ENCODE data around the gene CDK2. TPM values are rescaled to one million over a fixed set of nuclear protein-coding genes. Genes with fewer than 3 reads are reported as not detected.

Gene CDK2
- total RNA-seq, 1 donor from 2014 or later = 5.3 TPM

- no peak for FAIRE-seq
These were observed 30.9 kb upstream of the CDK2 start for GRCh38 chr12:55935738-55936151.

GRCh38 chr12:55937981-55938380 is 28.6 kb upstream of the CDK2 start:
- FAIRE-seq = no peak
- DNase-seq (ENCODE audit: low spot score in 2 of 2) = no peak

More at GRCh38 chr12:55935738-55936151, 30.9 kb upstream of the CDK2 start:
- DNase-seq (ENCODE audit: low spot score in 2 of 2) = peak in 1 of 2 donors; percentile 28

- FAIRE-seq (no peak), DNase-seq (ENCODE audit: low spot score in 2 of 2) (no peak)
These were observed 27.7 kb upstream of the CDK2 start for GRCh38 chr12:55938826-55939501.

- FAIRE-seq = no peak
- peak; percentile 58 to 77 for DNase-seq (ENCODE audit: low spot score in 2 of 2)
These were observed 26.4 kb upstream of the CDK2 start for GRCh38 chr12:55940065-55940732.

- no peak for DNase-seq (ENCODE audit: low spot score in 2 of 2)
- FAIRE-seq = no peak
These were observed 24.6 kb upstream of the CDK2 start for GRCh38 chr12:55942055-55942454.

- no peak for DNase-seq (ENCODE audit: low spot score in 2 of 2)
These were observed 24.0 kb upstream of the CDK2 start for GRCh38 chr12:55942577-55943136.

GRCh38 chr12:55946553-55946952 is 20.1 kb upstream of the CDK2 start:
- no peak for FAIRE-seq
- DNase-seq (ENCODE audit: low spot score in 2 of 2) = no peak

More at GRCh38 chr12:55942577-55943136, 24.0 kb upstream of the CDK2 start:
- FAIRE-seq = no peak

- FAIRE-seq = no peak
- DNase-seq (ENCODE audit: low spot score in 2 of 2) = no peak
These were observed 11.3 kb upstream of the CDK2 start for GRCh38 chr12:55955344-55955743.

- DNase-seq (ENCODE audit: low spot score in 2 of 2) (no peak), FAIRE-seq (no peak)
These were observed 10.7 kb upstream of the CDK2 start for GRCh38 chr12:55955800-55956508.

GRCh38 chr12:55957106-55957859 is 9.3 kb upstream of the CDK2 start:
- FAIRE-seq (no peak), DNase-seq (ENCODE audit: low spot score in 2 of 2) (no peak)

- DNase-seq (ENCODE audit: low spot score in 2 of 2) (no peak), FAIRE-seq (no peak)
These were observed 2.9 kb upstream of the CDK2 start for GRCh38 chr12:55963760-55964159.

GRCh38 chr12:55965240-55965639 is 1.4 kb upstream of the CDK2 start:
- no peak for FAIRE-seq
- no peak for DNase-seq (ENCODE audit: low spot score in 2 of 2)

- no peak for FAIRE-seq
- DNase-seq (ENCODE audit: low spot score in 2 of 2) = no peak
These were observed 656 bp upstream of the CDK2 start, which contains the start of gene PMEL for GRCh38 chr12:55965941-55966407. Gene PMEL, minus strand, starts transcription at chr12:55966042. Its CDS starts 31 bp downstream, at chr12:55966011.

- FAIRE-seq (no peak), DNase-seq (ENCODE audit: low spot score in 2 of 2) (no peak)
These were observed 2.7 kb downstream of the CDK2 start for GRCh38 chr12:55969356-55969755.

- FAIRE-seq (no peak), DNase-seq (ENCODE audit: low spot score in 2 of 2) (no peak)
These were observed 4.1 kb downstream of the CDK2 start for GRCh38 chr12:55970775-55971174.

- FAIRE-seq (no peak), DNase-seq (ENCODE audit: low spot score in 2 of 2) (no peak)
These were observed 5.4 kb downstream of the CDK2 start for GRCh38 chr12:55972042-55972441.

- FAIRE-seq (no peak), DNase-seq (ENCODE audit: low spot score in 2 of 2) (no peak)
These were observed 5.8 kb downstream of the CDK2 start for GRCh38 chr12:55972456-55972855.

GRCh38 chr12:55972911-55973598 is 6.4 kb downstream of the CDK2 start:
- DNase-seq (ENCODE audit: low spot score in 2 of 2) (no peak), FAIRE-seq (no peak)

GRCh38 chr12:55973599-55974307 is 7.1 kb downstream of the CDK2 start, which contains the start of gene RAB5B:
Gene RAB5B, plus strand, starts transcription at chr12:55974078. Its CDS starts 12,883 bp downstream, at chr12:55986961.
- peak; percentile 99 for FAIRE-seq
- peak; percentile 95 for DNase-seq (ENCODE audit: low spot score in 2 of 2)

All from frontal cortex (tissue), 4 donors.